ENCODE results near the gene NTRK2.

NTRK2 gene

DNA sequence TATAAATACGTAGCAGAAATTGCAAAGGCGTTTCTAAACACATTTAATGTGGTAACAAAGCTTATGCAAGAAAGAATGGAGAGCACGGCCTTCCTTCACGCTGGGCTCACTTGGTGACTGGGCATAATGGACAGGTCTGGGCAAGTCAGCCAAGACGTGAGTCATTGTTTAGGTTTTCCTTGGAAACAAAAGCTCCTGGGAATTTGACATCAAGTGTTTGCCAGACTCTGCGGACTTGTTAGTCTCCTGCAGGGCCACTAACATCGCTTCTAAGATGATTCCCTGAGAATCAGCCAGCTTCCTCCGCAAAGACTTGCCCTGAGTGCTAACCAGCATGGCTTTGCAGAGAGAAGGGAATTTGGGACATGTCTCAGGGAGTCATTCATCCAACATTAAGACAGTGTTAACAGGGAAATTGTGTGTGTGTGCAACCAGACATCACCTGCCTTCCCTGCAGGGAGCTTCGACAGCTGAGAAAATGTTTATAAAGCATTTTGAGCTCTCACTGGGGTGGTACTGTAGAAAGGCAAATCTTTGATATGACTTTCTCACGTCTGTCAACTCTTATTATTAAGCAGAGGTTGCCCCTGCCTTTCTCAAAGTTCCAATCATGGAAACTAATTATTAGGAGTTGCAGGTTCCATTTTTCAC lies 182.5 kb downstream of the NTRK2 start:
- no peaks in the 10 kb centered on the region for H3K27me3 ChIP-seq (ENCODE audit: control insufficient read depth, insufficient read depth, low read length)
- TF ChIP-seq, protein P1, sequence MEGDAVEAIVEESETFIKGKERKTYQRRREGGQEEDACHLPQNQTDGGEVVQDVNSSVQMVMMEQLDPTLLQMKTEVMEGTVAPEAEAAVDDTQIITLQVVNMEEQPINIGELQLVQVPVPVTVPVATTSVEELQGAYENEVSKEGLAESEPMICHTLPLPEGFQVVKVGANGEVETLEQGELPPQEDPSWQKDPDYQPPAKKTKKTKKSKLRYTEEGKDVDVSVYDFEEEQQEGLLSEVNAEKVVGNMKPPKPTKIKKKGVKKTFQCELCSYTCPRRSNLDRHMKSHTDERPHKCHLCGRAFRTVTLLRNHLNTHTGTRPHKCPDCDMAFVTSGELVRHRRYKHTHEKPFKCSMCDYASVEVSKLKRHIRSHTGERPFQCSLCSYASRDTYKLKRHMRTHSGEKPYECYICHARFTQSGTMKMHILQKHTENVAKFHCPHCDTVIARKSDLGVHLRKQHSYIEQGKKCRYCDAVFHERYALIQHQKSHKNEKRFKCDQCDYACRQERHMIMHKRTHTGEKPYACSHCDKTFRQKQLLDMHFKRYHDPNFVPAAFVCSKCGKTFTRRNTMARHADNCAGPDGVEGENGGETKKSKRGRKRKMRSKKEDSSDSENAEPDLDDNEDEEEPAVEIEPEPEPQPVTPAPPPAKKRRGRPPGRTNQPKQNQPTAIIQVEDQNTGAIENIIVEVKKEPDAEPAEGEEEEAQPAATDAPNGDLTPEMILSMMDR (IDR thresholded peaks at IDR 0.05), result no peak
- H2AFZ ChIP-seq, result no peak overlapping the region
- H3K36me3 ChIP-seq (ENCODE audit: control insufficient read depth, insufficient read depth, low read length), result no peaks in the 10 kb centered on the region
- no peak overlapping the region for H3K4me3 ChIP-seq (ENCODE audit: low read depth, low read length)
- no peak overlapping the region for H3K9ac ChIP-seq
- no peak overlapping the region for H3K4me2 ChIP-seq (ENCODE audit: low read length)
- no peaks in the 10 kb centered on the region for H3K9me3 ChIP-seq (ENCODE audit: control insufficient read depth, low read length)
- H3K27ac ChIP-seq, result no peak overlapping the region
- H3K4me1 ChIP-seq, result no peaks in the 10 kb centered on the region
- no peaks in the 10 kb centered on the region for H3K79me2 ChIP-seq

- Histone ChIP-seq H2AFZ (no peak overlapping the region), H3K4me2 (ENCODE audit: low read length) (no peak overlapping the region), H3K36me3 (ENCODE audit: control insufficient read depth, insufficient read depth, low read length) (no peaks in the 10 kb centered on the region), H3K4me3 (ENCODE audit: low read depth, low read length) (no peak overlapping the region), H3K9ac (no peak overlapping the region), H3K27ac (no peak overlapping the region), H3K4me1 (no peaks in the 10 kb centered on the region), H3K9me3 (ENCODE audit: control insufficient read depth, low read length) (no peaks in the 10 kb centered on the region), H3K79me2 (no peaks in the 10 kb centered on the region), H3K27me3 (ENCODE audit: control insufficient read depth, insufficient read depth, low read length) (no peaks in the 10 kb centered on the region)
- TF ChIP-seq, protein P1 (IDR thresholded peaks at IDR 0.05), result no peak
Measured at GRCh38 chr9:84852617-84853301, 183.2 kb downstream of the NTRK2 start.

DNA sequence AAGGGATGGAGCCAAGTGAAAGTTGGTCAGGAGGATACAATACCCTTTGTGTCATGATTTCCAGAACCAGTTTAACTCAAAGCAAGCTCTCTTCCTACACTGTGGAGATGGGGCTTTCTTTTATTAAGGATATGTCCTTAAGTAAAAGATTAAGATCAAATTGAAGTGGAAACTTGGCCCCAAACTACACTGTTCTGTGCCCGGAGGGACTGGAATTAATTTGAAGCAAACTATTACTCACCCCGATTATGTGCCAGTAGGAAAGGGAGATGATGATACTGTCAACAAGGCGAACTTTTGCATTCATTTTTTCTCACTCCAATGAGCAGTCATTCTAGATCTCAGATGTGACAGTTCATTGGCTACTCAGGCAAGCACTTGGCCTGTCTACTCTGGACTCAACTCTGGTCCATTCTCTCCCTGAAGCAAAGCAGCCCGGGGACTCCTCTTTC lies 186.7 kb downstream of the NTRK2 start:
- Histone ChIP-seq H3K9me3 (ENCODE audit: control insufficient read depth, low read length) (no peaks in the 10 kb centered on the region), H3K27ac (no peak overlapping the region)

GRCh38 chr9:84857211-84857610 lies 187.7 kb downstream of the NTRK2 start:
- Histone ChIP-seq H3K9ac (no peak overlapping the region), H3K9me3 (ENCODE audit: control insufficient read depth, low read length) (no peaks in the 10 kb centered on the region), H3K27me3 (ENCODE audit: control insufficient read depth, insufficient read depth, low read length) (no peaks in the 10 kb centered on the region), H2AFZ (no peak overlapping the region), H3K27ac (no peak overlapping the region), H3K4me1 (no peaks in the 10 kb centered on the region), H3K79me2 (no peaks in the 10 kb centered on the region), H3K4me2 (ENCODE audit: low read length) (no peak overlapping the region), H3K4me3 (ENCODE audit: low read depth, low read length) (no peak overlapping the region), H3K36me3 (ENCODE audit: control insufficient read depth, insufficient read depth, low read length) (no peaks in the 10 kb centered on the region)
- TF ChIP-seq, protein P1 (IDR thresholded peaks at IDR 0.05), result no peak

More for the DNA sequence above, 186.7 kb downstream of the NTRK2 start:
- Histone ChIP-seq H3K79me2 (no peaks in the 10 kb centered on the region), H3K36me3 (ENCODE audit: control insufficient read depth, insufficient read depth, low read length) (no peaks in the 10 kb centered on the region), H3K27me3 (ENCODE audit: control insufficient read depth, insufficient read depth, low read length) (no peaks in the 10 kb centered on the region), H3K9ac (no peak overlapping the region), H2AFZ (no peak overlapping the region), H3K4me3 (ENCODE audit: low read depth, low read length) (no peak overlapping the region), H3K4me1 (no peaks in the 10 kb centered on the region), H3K4me2 (ENCODE audit: low read length) (no peak overlapping the region)
- TF ChIP-seq, protein P1 (IDR thresholded peaks at IDR 0.05), result no peak
